Thoracic aorta (tissue), 2 donors: ENCODE results near the gene WNK4. TPM values are rescaled to one million over a fixed set of nuclear protein-coding genes. Genes with fewer than 3 reads are reported as not detected.

Experiments
- ATAC-seq: fragments of 150-250 bp; one replicate; pipeline ENCODE4 v1.8.0; 2017; ENCODE audit warnings: low read depth; ENCODE audit not compliant: insufficient number of reproducible peaks, low FRiP score
- DNase-seq: peaks from one replicate; pipeline ENCODE4 v3.0.0-alpha.2; 2020; ENCODE audit warnings: low spot score
- H3K27ac ChIP-seq, 2 donors: fragments of 200-600 bp; sonication (generic); 1 replicate in 1 of 2; 2 replicates in 1 of 2; pipeline ENCODE4 v1.5.1; 2016; ENCODE audit warnings: mild to moderate bottlenecking in 2 of 2, moderate library complexity in 2 of 2
- H3K27me3 ChIP-seq: fragments of 200-600 bp; sonication (generic); replicated peaks from 2 replicates; pipeline ENCODE4 v1.6.0; 2016; ENCODE audit warnings: mild to moderate bottlenecking; ENCODE audit not compliant: insufficient read depth
- H3K36me3 ChIP-seq: fragments of 200-600 bp; sonication (generic); one replicate; pipeline ENCODE4 v1.5.1; 2016
- H3K4me1 ChIP-seq, 2 donors: fragments of 200-600 bp; sonication (generic); 1 replicate in 1 of 2; 2 replicates in 1 of 2; pipeline versions ENCODE4 v1.5.1 to v1.6.0; 2016; ENCODE audit warnings: low read depth in 2 of 2, mild to moderate bottlenecking in 1 of 2; ENCODE audit not compliant: control insufficient read depth in 1 of 2
- H3K4me3 ChIP-seq: fragments of 200-600 bp; sonication (generic); 2 replicates; pipeline ENCODE4 v1.5.1; 2016; ENCODE audit warnings: mild to moderate bottlenecking
- H3K9me3 ChIP-seq: fragments of 200-600 bp; sonication (generic); 2 replicates; pipeline ENCODE4 v1.5.1; 2016
- CTCF ChIP-seq: fragments of 200-600 bp; sonication (generic); IDR thresholded peaks from one replicate; pipeline ENCODE4 v1.5.1; 2019; ENCODE audit warnings: antibody characterized with exemption
- total RNA-seq, 2 donors: library from RNA; depleted of rRNA; stranded (reverse); fragments of >200 nt; gene quantifications; one replicate each; pipeline versions ENCODE4 v1.1.0 to v1.2.3, GENCODE V29; 2016

The WNK4 gene
- total RNA-seq, 2 donors from 2014 or later, result not detected

GRCh38 chr17:42751628-42752027 lies 28.8 kb upstream of the WNK4 start:
- Histone ChIP-seq H3K4me3 (no peak overlapping the region), H3K27me3 (no peaks in the 10 kb centered on the region), H3K9me3 (no peaks in the 10 kb centered on the region), H3K27ac (no peak overlapping the region), H3K4me1 (peaks cover 0 to 2% of the 10 kb centered on the region in 2 donors), H3K36me3 (no peaks in the 10 kb centered on the region)
- no peak for DNase-seq
- no peak for ATAC-seq
- TF ChIP-seq CTCF, result no peak

GRCh38 chr17:42754782-42755181 lies 25.6 kb upstream of the WNK4 start:
- H3K4me3 ChIP-seq, result no peak overlapping the region
- no peaks in the 10 kb centered on the region for H3K9me3 ChIP-seq
- H3K4me1 ChIP-seq, result peaks cover 0 to 2% of the 10 kb centered on the region in 2 donors
- H3K36me3 ChIP-seq, result no peaks in the 10 kb centered on the region
- no peak for DNase-seq
- no peaks in the 10 kb centered on the region for H3K27me3 ChIP-seq
- TF ChIP-seq CTCF, result no peak
- no peak for ATAC-seq
- no peak overlapping the region for H3K27ac ChIP-seq

- ATAC-seq, result no peak
- DNase-seq, result no peak
Measured at GRCh38 chr17:42759982-42760651, 20.3 kb upstream of the WNK4 start.

GRCh38 chr17:42760652-42761581 lies 19.5 kb upstream of the WNK4 start, which contains the start of gene RAMP2:
TSS of gene RAMP2 (plus strand) at chr17:42761227. CDS start at chr17:42761262, 35 bp downstream.
- Histone ChIP-seq H3K36me3 (no peaks in the 10 kb centered on the region), H3K27ac (no peak within 1 kb of the TSS), H3K4me3 (peak within 1 kb of the TSS; percentile 72), H3K4me1 (peaks cover 3 to 14% of the 10 kb centered on the region in 2 donors), H3K9me3 (no peaks in the 10 kb centered on the region), H3K27me3 (peaks cover 9% of the 10 kb centered on the region)
- DNase-seq (no peak), ATAC-seq (no peak)
- TF ChIP-seq CTCF, result no peak

More at GRCh38 chr17:42759982-42760651, 20.3 kb upstream of the WNK4 start:
- no peak for TF ChIP-seq CTCF
- Histone ChIP-seq H3K4me3 (peak overlapping the region; percentile 72), H3K9me3 (no peaks in the 10 kb centered on the region), H3K27ac (no peak overlapping the region), H3K36me3 (no peaks in the 10 kb centered on the region), H3K27me3 (peaks cover 9% of the 10 kb centered on the region), H3K4me1 (peaks cover 3 to 14% of the 10 kb centered on the region in 2 donors)

- DNase-seq, result no peak
- Histone ChIP-seq H3K4me1 (peaks cover 3 to 14% of the 10 kb centered on the region in 2 donors), H3K27me3 (peaks cover 9% of the 10 kb centered on the region), H3K9me3 (no peaks in the 10 kb centered on the region), H3K36me3 (no peaks in the 10 kb centered on the region), H3K27ac (no peak overlapping the region), H3K4me3 (peak overlapping the region; percentile 72)
- no peak for TF ChIP-seq CTCF
- ATAC-seq, result no peak
Measured at GRCh38 chr17:42761638-42762037, 18.8 kb upstream of the WNK4 start.
